Loucy (cell line): ENCODE data around the gene DUSP22.

Source experiments
- H2AFZ ChIP-seq: fragments of 200-600 bp; sonication (generic); 2 replicates; pipeline ENCODE4 v1.6.0; 2016; ENCODE audit warnings: antibody characterized with exemption, mild to moderate bottlenecking, low read length, moderate library complexity
- H3F3A ChIP-seq: fragments of 200-600 bp; 2 replicates; pipeline ENCODE4 v1.6.0; 2016; ENCODE audit warnings: antibody characterized with exemption, low read depth, mild to moderate bottlenecking
- H3K27me3 ChIP-seq: fragments of 200-600 bp; sonication (generic); 2 replicates; pipeline ENCODE4 v1.6.1; 2014; ENCODE audit warnings: low read length, mild to moderate bottlenecking; ENCODE audit not compliant: insufficient read depth, poor library complexity, severe bottlenecking
- H3K36me3 ChIP-seq: fragments of 200-600 bp; sonication (generic); 2 replicates; pipeline ENCODE4 v1.6.1; 2016; ENCODE audit warnings: low read length; ENCODE audit not compliant: insufficient read depth
- H3K4me1 ChIP-seq: fragments of 200-600 bp; sonication (generic); 2 replicates; pipeline ENCODE4 v1.5.1; 2014; ENCODE audit warnings: low read length, mild to moderate bottlenecking; ENCODE audit not compliant: insufficient read depth, poor library complexity, severe bottlenecking
- H3K4me2 ChIP-seq: fragments of 200-600 bp; sonication (generic); 2 replicates; pipeline ENCODE4 v1.6.0; 2014; ENCODE audit warnings: antibody characterized with exemption, low read length, low read depth, mild to moderate bottlenecking; ENCODE audit not compliant: poor library complexity, severe bottlenecking
- H3K4me3 ChIP-seq: fragments of 200-600 bp; sonication (generic); 2 replicates; pipeline ENCODE4 v1.5.1; 2014; ENCODE audit warnings: low read length, mild to moderate bottlenecking, mixed read lengths; ENCODE audit not compliant: poor library complexity, severe bottlenecking
- H3K79me2 ChIP-seq: fragments of 200-600 bp; sonication (generic); 2 replicates; pipeline ENCODE4 v1.6.1; 2014; ENCODE audit warnings: low read length; ENCODE audit not compliant: insufficient read depth
- H3K9ac ChIP-seq: fragments of 200-600 bp; sonication (generic); 2 replicates; pipeline ENCODE4 v1.6.0; 2014; ENCODE audit warnings: mild to moderate bottlenecking, low read depth, low read length, moderate library complexity; ENCODE audit not compliant: poor library complexity, severe bottlenecking
- H3K9me2 ChIP-seq: fragments of 200-600 bp; sonication (generic); replicated peaks from 2 replicates; pipeline ENCODE4 v1.6.1; 2016; ENCODE audit warnings: low read depth, low read length, mixed read lengths
- H3K9me3 ChIP-seq: fragments of 200-600 bp; sonication (generic); 2 replicates; pipeline ENCODE4 v1.6.1; 2014; ENCODE audit warnings: mild to moderate bottlenecking, antibody characterized with exemption, low read length, low read depth; ENCODE audit not compliant: insufficient read depth
- H4K20me1 ChIP-seq: fragments of 200-600 bp; sonication (generic); 2 replicates; pipeline ENCODE4 v1.6.0; 2014; ENCODE audit warnings: antibody characterized with exemption, low read length, mild to moderate bottlenecking; ENCODE audit not compliant: insufficient read depth, poor library complexity, severe bottlenecking
- EZH2phosphoT487 ChIP-seq: fragments of 200-600 bp; IDR thresholded peaks from 2 replicates; pipeline ENCODE4 v1.6.1; 2018; ENCODE audit warnings: antibody characterized with exemption, mild to moderate bottlenecking, moderate library complexity, borderline replicate concordance
- TF ChIP-seq, protein P1 (sequence below): fragments of 200-600 bp; sonication (generic); conservative IDR thresholded peaks from 2 replicates; pipeline ENCODE4 v1.5.1; 2014; ENCODE audit warnings: mild to moderate bottlenecking, antibody characterized with exemption, low read length

Gene DUSP22

DNA sequence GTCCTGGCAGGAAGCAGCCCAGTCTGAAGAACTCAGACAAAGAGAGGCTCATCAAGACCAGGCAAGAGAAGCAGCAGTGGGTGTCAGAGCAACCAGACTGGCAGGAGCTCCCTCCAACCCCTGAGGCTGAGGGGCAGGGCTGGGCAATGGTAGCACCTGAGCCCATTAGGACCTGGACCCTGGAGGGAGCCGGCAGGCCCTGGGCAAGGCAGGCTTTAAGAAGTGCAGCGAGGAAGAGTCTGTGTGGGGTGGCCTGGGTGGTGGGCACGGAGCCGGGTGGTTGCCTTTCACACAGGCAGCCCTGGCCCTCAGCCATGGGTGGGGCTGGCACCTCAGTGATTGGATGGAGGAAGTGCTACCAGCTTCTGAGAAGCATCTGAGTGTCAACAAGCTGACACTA lies 66.1 kb downstream of the DUSP22 start:
- peaks cover 18% of the 10 kb centered on the region for H3K4me1 ChIP-seq
- no peaks in the 10 kb centered on the region for H3K36me3 ChIP-seq
- no peaks in the 10 kb centered on the region for H4K20me1 ChIP-seq
- TF ChIP-seq, protein P1, sequence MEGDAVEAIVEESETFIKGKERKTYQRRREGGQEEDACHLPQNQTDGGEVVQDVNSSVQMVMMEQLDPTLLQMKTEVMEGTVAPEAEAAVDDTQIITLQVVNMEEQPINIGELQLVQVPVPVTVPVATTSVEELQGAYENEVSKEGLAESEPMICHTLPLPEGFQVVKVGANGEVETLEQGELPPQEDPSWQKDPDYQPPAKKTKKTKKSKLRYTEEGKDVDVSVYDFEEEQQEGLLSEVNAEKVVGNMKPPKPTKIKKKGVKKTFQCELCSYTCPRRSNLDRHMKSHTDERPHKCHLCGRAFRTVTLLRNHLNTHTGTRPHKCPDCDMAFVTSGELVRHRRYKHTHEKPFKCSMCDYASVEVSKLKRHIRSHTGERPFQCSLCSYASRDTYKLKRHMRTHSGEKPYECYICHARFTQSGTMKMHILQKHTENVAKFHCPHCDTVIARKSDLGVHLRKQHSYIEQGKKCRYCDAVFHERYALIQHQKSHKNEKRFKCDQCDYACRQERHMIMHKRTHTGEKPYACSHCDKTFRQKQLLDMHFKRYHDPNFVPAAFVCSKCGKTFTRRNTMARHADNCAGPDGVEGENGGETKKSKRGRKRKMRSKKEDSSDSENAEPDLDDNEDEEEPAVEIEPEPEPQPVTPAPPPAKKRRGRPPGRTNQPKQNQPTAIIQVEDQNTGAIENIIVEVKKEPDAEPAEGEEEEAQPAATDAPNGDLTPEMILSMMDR: no peak
- TF ChIP-seq EZH2phosphoT487: no peak
- H3K9ac ChIP-seq: no peak overlapping the region
- H3K9me3 ChIP-seq: no peaks in the 10 kb centered on the region; the same call in 1 of the 2 replicates
- H3K9me2 ChIP-seq: no peaks in the 10 kb centered on the region
- no peaks in the 10 kb centered on the region for H3K27me3 ChIP-seq
- no peak overlapping the region for H2AFZ ChIP-seq
- H3K4me3 ChIP-seq: no peak overlapping the region
- H3K4me2 ChIP-seq: no peak overlapping the region
- no peaks in the 10 kb centered on the region for H3K79me2 ChIP-seq
- no peaks in the 10 kb centered on the region for H3F3A ChIP-seq

DNA sequence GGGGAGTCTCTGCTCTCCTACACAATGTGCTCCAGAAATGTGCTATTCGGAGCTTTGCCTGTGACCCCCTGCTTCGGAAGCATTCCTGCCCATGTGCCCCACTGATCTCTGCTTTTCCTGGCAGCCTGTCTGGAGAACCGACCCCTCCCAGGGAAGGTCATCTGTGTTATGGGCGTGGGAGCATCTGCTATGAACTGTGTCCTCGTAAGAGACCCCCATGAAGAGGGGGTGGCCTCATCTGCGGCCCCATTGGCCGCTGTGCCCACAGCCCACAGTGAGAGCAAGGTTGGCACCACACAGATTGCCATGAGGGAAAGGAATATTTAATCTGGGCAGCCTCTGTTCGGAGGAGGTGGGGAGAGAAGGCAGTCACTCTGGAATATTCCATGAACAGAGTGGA lies 66.6 kb downstream of the DUSP22 start:
- Histone ChIP-seq H3K4me3 (no peak overlapping the region), H2AFZ (no peak overlapping the region), H3K4me1 (peaks cover 15% of the 10 kb centered on the region), H3K9ac (no peak overlapping the region), H3K79me2 (no peaks in the 10 kb centered on the region), H4K20me1 (no peaks in the 10 kb centered on the region), H3K27me3 (no peaks in the 10 kb centered on the region), H3K9me3 (no peaks in the 10 kb centered on the region; the same call in 1 of the 2 replicates), H3K4me2 (no peak overlapping the region), H3K9me2 (no peaks in the 10 kb centered on the region), H3K36me3 (no peaks in the 10 kb centered on the region), H3F3A (no peaks in the 10 kb centered on the region)
- no peak for TF ChIP-seq EZH2phosphoT487
- TF ChIP-seq, protein P1: no peak

DNA sequence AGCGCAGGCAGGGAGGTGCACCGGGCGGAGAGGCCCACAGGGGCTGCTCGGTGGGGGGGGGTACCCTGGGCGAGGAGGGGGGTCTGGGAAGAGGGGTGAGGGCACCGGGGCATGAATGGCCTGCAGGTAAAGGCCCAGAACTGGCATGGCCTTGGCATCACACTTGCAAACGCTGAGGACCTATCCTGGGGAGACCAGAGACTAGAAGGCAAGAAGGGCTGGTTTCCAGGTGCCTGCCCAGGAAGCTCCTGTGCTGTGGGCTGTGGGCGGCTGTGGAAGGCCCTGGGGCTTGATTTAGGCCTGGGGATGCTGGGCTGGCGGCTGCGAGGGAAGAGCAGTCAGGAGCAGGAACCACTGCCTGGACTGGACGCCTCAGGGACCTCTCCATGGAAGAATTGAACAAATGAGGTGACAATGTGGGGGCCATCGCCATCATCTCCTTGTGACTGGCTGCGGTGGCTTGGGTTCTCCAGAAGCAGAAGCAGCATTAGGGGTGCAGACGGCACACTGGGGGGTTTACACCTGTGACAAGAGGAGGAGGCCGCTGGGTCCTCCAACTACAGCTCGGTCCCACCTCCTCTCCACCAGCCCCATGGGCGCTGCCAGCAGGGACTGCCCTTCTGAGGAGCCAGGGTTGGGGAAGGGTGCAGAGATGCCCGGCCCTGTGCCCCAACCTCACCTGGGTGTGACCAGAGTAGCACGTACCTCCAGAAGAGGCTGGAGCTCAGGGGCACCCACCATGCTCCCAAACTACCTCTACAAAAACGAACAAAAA lies 67.2 kb downstream of the DUSP22 start:
- Histone ChIP-seq H3K9ac (no peak overlapping the region), H3K9me2 (no peaks in the 10 kb centered on the region), H3K79me2 (no peaks in the 10 kb centered on the region), H4K20me1 (no peaks in the 10 kb centered on the region), H3K4me1 (peaks cover 15% of the 10 kb centered on the region), H2AFZ (no peak overlapping the region), H3K36me3 (no peaks in the 10 kb centered on the region), H3K4me2 (no peak overlapping the region), H3K4me3 (no peak overlapping the region), H3K9me3 (no peaks in the 10 kb centered on the region; the same call in 1 of the 2 replicates), H3K27me3 (no peaks in the 10 kb centered on the region), H3F3A (no peaks in the 10 kb centered on the region)
- TF ChIP-seq, protein P1: no peak
- no peak for TF ChIP-seq EZH2phosphoT487
